DMS114 treated with DMSO at 0.1 percent for 48 hours (cell line): ENCODE data around the gene GMEB2.
A peak's percentile ranks its signal among the peaks of the same experiment; 100 is the strongest.
"Not testable (repeated sequence)": the region's sequence is repeated elsewhere in the genome, so short reads cannot be mapped to it uniquely, and the experiment has no call there.

Experiments used
- DNase-seq: peaks from one replicate; lab custom pipeline; 2025; ENCODE audit not compliant: unreplicated experiment; lab: John Stamatoyannopoulos, UW

Gene GMEB2

DNA sequence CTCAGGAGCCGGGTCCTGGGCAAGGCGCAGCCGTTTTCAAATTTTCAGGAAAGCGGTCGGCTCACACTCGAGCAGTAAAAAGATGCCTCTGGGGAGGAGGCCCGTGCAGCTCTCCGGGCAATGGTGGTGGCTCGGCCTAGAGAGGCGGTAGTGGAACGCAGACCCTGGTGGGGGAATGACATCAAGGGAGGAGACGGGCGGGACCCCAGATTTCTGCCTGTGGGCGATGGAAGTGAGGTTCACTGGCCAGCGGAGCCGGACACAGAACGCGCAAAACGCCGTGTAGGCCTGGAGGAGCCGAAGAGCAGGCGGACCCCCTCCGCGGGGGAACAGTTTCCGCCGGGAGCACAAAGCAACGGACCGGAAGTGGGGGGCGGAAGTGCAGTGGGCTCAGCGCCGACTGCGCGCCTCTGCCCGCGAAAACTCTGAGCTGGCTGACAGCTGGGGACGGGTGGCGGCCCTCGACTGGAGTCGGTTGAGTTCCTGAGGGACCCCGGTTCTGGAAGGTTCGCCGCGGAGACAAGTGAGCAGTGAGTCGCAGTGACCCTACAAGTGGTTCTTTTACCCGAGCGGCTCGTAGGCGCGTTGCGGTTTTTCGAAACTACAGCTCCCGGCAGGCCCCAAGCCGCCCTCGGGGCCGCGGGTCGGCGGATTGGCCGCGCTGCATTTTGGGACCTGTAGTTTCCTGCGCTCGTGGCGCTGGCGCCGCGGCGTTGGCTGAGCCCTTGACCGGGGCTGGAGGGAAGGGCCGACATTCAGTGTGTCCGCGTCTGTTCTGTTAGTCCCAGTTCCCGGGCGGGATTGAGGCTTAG lies 31.2 kb upstream of the GMEB2 start, which contains the start of gene RTEL1:
RTEL1 (plus strand) TSS at position 376 of the 812 bp plus-strand sequence. CDS start 1,091 bp downstream, outside the sequence.
- peak; percentile 83 for DNase-seq

DNA sequence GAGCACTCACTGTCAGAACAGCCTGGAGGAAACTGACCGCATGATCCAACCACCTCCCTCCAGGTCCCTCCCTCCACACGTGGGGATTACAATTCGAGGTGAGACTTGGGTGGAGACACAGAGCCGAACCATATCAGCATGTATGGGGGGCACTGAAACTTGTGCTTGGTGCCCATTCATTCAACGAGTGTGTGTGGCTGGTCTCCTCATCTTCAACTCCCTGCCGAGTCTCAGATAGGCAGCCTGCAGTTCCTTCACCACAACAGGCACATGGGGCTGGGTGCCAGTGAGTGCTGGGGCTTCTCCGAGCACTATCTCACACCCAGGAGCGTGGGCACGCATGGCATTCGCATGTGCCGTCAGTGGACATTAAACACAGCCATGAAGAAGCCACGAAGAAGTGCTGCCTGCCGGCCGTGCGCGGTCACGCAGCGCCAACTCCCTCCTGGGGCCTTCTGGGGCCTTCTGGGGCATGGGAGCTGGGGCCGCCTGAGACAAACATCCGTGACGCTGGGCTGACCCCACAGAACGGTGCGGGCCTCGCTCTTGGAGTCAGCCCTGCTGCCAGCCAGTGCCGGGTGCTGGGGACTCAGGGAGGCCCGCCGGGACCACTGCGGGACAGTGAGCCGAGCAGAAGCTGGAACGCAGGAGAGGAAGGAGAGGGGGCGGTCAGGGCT lies 30.5 kb upstream of the GMEB2 start:
- DNase-seq, result no peak

DNA sequence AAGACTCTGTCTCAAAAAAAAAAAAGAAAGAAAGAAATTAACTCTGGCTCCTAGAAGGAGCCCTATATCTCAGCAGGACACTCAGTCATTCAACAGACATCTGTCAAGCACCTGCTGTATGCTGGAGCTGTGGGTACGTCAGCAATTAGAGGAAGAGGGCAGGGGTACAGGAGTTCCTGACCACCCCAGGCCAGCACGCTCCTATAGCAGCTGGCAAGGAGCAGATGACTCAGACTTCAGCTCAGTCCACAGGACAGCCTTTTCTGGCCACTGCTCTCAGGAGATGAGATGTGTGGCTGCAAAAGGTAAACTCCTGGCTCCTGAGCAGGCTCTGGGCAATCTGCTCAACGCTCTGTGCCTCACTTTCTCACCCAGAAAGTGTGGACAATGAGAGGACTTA lies 29.6 kb upstream of the GMEB2 start:
- no peak for DNase-seq

DNA sequence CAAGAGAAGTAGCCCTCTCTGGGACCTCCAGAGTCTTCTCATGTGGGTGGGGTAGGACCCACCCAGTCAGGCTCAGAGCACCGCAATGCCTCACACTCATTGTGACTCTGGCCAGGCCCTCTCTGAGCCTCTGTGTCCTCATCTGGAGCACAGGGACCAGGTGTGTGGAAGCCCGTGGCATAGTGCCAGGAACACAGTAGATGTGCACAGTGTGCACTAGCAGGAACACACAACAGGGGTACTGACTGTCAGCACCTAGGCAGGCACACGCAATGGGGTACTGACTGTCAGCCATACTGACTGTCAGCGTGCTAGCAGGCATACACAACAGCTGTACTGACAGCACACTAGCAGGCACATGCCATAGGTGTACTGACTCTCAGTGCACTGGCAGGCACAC lies 28.3 kb upstream of the GMEB2 start:
- no peak for DNase-seq

DNA sequence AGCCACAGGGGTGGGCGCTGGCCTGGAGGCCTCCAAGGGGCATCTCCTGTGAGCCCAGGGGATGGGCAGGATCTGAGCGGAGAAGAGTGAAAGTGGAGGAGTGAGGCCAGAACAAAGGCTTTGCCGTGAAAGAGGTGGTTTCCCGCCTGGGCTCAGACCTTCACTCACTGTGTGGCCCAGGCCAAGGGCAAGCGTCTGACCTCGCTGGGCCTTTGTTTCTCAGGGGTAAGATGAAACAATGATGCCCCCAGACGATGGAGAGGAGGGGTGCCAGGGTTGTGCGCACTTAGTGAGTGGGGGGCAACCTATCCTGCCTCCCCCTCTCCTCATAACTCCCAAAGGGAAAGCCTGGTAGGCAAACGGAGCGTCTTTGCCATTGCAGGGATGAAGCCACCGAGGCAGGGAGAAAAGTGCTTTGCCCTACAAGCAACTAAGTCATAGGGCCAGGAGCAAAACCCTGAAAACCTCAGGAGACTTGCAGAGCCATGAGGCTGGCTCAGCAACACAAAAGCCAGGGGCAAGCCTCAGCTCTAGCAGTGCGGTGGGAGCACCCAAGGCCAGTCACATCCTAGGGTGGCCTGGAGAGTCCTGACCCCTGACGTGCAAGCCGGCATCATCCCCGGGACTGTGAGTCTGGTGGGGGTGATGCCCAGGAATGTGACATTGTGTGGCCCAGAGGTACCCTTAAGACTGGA lies 27.2 kb upstream of the GMEB2 start:
- no peak for DNase-seq

DNA sequence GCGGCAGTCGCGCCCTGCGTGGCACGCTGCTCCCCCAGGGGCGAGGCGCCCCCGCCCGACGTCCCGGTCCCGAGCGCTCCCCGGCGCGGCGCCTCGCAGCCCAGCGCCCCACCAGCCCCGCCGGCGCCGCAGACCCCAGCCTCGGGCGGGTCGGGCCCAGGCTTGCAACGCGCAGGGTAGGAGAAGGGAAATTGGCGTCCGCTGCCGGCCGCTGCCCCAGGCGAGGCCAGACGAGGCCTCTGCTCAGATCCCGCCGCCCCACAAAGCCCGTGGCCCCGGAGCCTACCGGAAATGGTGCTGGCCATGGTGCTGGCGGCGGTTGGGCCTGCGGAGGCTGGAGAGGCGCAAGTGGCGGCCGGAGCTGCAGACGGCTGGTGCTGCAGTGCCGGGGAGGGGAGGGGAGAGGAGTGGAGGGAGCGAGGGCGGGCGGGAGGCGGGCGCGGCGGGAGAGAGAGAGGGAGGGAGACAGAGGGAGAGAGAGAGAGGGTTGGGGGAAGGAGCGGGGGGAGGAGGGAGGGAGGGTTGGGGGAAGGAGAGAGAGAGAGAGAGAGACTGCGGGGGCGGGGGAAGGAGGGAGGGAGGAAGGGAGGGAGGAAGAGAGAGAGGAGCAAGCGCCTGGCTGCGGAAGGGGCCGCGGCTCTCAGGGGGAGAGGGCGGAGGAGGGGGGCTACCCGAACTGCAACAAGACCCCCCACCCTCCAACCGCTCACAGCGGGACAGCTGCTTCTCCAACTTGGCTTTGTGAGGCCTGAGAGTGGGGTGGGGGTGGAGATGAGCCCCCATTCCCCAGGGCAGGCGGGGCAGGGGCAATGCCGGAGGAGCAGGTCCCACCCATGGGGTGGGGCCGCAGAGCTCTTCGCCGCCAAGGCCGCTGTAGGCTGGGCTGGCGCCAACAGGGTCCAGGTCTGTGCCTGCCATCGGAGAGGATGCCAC lies 26.4 kb upstream of the GMEB2 start, which contains the start of gene STMN3:
STMN3 (minus strand) TSS at position 384 of the 933 bp plus-strand sequence; CDS start at position 305, 79 bp downstream.
- DNase-seq, result peak; percentile 13

DNA sequence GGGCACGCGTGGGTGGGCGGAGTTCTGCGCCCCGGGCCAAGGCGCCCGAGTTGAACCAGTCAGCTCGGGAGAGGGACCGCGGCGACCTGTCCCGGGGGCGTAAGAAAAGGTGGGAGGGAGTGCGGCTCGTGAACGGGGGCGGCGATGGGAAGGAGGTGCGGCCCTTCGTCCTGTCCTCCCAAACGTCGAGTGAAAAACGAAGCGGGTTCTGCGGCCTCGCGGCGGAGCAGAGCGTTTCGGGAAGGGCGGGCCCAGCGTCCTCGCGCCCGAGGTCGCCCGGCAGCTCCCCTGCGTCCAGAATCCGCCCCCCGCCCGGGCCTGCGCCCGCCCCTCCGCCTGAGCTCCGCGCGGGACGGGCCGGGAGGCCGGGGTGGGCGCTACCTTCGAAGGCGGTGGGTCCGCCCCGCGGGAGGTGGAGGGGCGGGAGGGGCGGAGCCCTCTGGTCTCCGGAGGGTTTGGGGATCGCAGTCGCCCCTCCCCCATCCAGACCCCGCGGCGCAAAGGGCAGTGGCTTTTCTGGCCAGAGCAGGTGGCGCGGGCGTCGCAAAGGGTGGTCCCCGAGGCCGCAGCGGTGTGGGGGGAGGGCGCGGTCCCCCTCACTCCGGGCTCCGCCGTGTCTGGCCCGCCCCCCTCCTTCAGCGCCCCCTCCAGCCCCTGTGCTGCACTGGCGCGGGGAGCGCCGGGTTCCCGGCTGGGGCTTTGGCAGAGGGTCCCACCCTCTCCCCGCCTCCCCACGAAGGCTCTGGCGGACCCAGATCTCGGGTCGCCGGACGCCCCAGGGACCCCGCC lies 25.5 kb upstream of the GMEB2 start:
- peak; percentile 17 for DNase-seq

DNA sequence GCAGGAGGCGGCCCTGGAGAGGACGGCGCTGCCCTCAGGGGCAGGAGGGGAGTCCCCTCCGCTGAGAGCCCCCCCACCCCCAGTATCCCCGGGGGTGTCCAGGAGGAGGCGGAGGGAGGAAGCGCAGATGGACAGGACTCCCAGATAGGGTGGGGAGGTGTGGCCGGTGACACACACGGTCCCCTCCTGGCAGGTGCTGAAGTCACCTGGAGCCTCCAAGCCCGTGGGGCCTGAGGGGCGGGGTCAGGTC lies 25.0 kb upstream of the GMEB2 start:
- DNase-seq, result no peak

DNA sequence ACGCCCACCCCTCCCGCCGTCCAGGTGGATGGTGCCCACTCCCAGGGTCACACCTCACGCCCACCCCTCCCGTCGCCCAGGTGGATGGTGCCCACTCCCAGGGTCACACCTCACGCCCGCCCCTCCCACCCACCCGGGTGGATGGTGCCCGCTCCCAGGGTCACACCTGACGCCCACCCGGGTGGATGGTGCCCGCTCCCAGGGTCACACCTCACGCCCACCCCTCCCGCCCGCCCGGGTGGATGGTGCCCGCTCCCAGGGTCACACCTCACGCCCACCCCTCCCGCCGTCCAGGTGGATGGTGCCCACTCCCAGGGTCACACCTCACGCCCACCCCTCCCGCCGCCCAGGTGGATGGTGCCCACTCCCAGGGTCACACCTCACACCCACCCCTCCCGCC lies 23.6 kb upstream of the GMEB2 start:
- DNase-seq, result not testable (repeated sequence)

DNA sequence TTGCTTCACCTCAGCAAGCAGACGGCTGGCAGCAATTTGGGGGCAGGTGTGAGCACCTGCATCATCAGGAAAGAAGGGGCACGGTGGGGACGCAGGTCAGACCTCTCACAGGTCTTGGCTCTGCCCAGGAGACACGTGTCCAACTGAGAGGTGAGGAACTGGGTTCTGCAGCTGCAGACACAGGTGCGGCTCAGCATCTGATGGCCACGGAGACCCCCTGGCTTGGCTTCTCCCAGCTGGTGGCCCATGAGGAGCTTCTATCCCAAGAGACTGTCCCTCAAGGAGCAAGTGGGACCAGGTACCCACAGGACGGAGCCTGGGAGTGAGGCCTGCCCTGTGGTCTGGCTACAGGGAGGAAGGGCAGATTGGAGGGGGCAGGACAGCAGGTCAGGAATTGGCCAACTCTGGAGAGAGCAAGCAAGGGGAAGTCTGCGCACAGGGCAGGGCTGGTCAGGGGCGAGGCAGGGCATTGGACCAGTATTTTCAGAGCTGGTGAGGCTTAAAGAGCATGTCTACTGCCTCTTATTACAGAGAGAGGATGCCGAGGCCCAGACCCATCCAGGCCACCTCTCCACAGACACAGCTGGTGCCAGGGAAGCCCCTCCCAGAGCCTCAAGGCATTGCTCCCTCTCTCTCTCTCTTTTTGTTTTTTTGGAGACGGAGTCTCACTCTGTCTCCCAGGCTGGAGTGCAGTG lies 22.1 kb upstream of the GMEB2 start:
- DNase-seq, result no peak

DNA sequence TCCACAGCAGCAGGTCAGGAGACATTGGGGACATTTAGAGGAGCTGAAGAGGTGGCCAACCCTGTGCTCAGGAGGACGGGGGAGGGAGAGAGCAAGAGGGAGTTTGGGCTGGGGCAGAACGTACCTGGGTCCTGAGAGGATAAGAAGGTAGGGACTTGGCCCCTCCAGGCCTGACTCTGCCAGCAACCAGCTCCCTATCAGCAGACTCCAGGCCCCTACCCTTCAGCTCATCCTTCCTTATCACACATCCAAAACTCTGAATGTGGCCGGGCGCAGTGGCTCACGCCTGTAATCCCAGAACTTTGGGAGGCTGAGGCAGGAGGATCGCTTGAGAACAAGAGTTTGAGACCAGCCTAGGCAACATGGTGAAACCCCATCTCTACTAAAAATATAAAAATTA lies 21.3 kb upstream of the GMEB2 start:
- no peak for DNase-seq

DNA sequence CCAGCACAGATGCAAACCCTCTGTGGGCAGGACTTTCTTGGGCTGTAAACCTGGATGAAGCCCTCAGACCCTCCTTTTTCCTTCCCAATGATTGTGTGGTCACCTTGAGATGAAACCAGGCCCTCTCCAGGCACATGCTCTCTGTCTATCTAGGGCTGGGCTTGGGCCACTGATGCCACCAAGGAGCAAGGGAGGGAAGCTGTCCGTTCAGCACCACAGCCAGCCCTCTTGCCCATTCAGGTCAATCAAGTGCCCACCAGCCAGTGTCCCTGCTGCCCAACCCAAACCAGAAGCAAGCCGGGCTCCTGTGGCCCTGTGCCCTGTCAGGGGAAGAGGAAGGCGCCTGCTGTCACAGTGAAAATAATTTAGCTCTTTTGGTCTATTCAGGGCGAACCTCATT lies 18.3 kb upstream of the GMEB2 start:
- no peak for DNase-seq

DNA sequence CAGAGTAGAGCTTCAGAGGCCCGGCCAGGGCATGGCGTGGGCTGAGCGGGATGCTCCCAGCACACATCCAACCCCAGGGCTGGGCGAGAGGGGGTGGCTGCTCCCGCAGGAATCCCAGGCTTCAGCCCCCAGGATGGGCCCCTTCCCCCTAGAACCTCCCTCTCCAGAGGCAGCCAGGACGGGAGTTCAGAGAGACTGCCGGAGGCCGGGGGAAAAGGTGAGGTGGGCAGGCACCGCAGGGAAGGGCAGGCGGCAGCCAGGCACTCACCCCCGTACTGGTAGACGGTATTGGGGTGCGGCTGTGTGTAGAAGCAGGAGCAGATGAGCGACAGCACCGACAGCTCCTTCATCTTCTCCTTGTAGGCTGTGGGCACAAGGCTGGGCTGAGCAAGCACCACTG lies 17.0 kb upstream of the GMEB2 start:
- DNase-seq, result no peak

DNA sequence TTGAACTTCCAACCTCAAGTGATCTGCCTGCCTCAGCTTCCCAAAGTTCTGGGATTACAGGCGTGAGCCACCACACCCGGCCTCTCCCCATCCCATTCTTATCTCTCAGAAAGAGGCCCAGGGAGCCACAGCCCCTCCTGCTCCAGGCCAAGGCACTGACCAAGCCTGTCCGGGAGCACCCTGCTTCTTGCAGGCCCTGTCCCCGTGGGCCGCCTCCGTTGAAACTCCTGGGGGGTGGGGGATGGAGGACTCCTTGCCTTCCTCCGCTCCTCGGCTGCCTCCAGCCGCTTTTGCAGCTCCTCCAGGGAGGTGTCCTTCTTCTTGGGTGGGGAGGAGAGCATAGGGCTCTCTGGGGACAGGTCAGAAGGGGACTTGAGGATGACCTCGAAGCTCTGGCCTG lies 16.6 kb upstream of the GMEB2 start:
- DNase-seq, result no peak

DNA sequence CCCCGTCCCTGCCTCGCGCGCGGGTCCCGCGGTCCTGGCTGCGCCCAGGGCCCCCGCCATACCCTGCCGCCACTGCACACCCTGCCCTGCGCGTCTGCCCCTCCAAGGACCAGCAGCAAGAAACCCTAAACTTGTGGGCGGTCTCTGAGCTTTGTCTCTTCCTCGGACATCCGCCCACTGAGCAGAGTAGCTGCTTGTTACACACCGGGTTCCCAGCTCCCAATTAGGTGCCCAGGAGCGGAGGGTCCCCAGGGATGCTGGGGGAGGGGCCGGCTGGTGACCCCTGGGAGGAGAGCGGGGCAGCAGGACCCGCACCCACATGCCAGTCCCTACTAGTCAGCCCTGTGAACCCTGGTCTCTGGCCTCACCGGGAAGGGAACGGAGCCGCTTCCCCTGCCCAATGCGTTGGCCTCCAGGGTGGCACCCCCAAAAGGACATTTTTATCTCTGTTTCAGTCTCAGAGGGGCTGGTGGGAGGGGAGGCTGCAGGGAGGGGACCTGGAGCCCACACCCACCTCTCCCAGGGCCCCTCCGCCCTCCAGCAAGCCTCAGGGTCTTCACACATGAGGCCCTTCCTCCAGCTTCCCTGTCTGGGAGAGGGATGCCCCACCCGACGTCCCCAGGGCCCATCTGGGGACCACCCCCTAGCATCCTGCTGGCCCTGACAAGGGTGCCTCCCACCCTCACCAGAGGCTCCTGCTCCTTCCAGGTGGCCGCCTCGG lies 15.8 kb upstream of the GMEB2 start:
- no peak for DNase-seq

DNA sequence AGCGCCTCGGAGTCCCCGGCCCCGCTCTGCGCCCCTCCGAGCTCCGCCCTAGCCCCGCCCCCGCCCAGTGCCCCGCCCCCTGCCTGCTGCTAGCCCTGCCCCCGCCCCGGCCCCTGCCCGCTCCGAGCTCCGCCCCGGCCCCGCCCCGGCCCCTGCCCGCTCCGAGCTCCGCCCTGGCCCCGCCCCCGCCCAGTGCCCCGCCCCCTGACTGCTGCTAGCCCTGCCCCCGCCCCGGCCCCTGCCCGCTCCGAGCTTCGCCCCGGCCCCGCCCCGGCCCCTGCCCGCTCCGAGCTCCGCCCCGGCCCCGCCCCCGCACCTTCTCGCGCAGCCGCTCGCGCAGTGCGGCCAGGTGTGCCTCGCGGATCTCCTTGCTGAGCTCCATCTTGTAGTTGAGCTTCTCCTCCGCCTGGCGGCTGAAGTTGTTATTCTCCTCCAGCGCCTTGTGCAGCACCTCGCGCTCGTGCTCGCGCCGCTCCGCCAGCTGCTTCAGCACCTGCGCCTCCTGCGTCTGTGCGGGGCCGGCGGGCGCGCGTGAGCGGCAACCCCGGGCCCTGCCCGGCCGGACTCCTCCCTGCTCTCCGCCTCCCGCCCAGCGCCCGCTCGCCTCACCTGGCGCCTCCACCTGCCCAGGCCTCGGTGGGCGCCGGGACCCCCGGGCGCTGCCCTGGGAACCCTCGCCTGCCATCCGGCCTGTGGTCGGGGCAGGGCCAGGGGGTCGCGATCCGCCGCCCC lies 15.1 kb upstream of the GMEB2 start:
- peak; percentile 42 for DNase-seq

DNA sequence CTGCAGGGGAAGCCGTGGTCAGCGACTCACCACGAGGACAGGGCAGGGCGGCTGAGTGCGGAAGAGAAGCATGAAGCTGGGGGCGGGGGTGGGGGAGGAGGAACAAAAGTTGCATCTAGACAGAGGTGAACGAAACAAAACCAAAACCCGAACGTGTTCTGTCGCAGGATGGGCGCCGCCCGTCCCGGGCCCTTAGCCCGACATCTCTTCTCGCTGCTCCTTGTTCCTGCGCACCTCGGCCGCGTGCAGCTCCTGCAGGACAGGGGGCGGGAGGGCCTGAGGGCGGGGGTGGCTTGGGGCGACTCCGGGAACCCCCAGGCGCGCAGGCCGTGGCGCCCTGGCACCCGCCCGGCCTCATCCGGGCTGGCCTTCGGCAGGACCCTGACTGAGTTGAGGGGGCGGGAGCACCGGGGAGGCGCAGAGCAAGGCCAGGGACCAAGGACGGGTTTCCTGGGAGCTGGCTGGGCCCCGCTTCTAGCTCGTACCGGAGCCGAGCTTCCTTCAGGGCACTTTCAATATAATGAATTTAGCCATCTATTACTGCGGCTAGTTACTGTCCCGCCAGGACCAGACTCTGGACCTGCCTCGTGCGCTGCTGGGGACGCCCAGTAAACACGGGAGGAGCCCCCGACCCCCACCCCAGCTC lies 14.4 kb upstream of the GMEB2 start:
- DNase-seq, result no peak

DNA sequence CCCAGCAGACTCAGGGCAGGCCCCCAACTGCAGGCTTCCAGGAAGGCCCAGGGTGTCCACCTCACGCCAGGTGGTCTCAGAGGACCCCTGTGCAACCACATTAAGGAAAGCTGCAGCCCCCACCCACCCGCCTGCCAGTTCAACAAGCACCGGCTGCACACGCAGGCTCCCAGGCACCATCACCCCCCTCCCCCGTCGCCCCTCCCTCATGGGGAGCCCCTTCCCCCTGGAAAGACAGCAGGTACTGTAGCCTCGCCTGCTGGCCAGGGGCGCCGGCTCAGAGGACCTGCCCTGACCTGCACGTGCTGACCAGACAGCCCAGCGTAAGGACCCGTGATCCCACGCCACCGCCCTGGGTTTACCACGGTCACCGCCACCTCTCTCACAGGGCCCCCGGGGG lies 13.8 kb upstream of the GMEB2 start:
- not testable (repeated sequence) for DNase-seq
